Measurements from ENCODE around the gene ACBD7.
A peak's percentile ranks its signal among the peaks of the same experiment; 100 is the strongest.

The ACBD7 gene

GRCh38 chr10:15059914-15060313 is 28.7 kb downstream of the ACBD7 start:
- Mint-ChIP-seq H3K4me1 (no peaks in the 10 kb centered on the region), H3K27ac (no peak overlapping the region), H3K27me3 (peaks cover 7% of the 10 kb centered on the region), H3K9me3 (peaks cover 10 to 15% of the 10 kb centered on the region in 2 donors), H3K4me3 (no peak overlapping the region)
- ATAC-seq (no peak), DNase-seq (no peak)

GRCh38 chr10:15058689-15059088 is 29.9 kb downstream of the ACBD7 start:
- DNase-seq = no peak
- H3K4me1 Mint-ChIP-seq = no peaks in the 10 kb centered on the region
- no peaks in the 10 kb centered on the region for H3K27me3 Mint-ChIP-seq
- H3K27ac Mint-ChIP-seq = no peak overlapping the region
- ATAC-seq = no peak
- H3K4me3 Mint-ChIP-seq = no peak overlapping the region
- peaks cover 10 to 14% of the 10 kb centered on the region in 2 donors for H3K9me3 Mint-ChIP-seq

- Mint-ChIP-seq H3K27me3 (no peaks in the 10 kb centered on the region), H3K4me3 (no peak overlapping the region), H3K4me1 (no peaks in the 10 kb centered on the region), H3K27ac (no peak overlapping the region), H3K9me3 (no peaks in the 10 kb centered on the region)
- DNase-seq (no peak), ATAC-seq (no peak)
Observed at GRCh38 chr10:15053061-15053460, 35.5 kb downstream of the ACBD7 start.

- DNase-seq = no peak
- H3K27me3 Mint-ChIP-seq = no peaks in the 10 kb centered on the region
- no peak overlapping the region for H3K4me3 Mint-ChIP-seq
- ATAC-seq = no peak
- H3K27ac Mint-ChIP-seq = no peak overlapping the region
- no peaks in the 10 kb centered on the region for H3K9me3 Mint-ChIP-seq
- no peaks in the 10 kb centered on the region for H3K4me1 Mint-ChIP-seq
Observed at GRCh38 chr10:15052121-15052520, 36.5 kb downstream of the ACBD7 start.

- Mint-ChIP-seq H3K4me3 (no peak overlapping the region), H3K4me1 (peaks cover 13% of the 10 kb centered on the region), H3K9me3 (no peaks in the 10 kb centered on the region), H3K27ac (no peak overlapping the region), H3K27me3 (no peaks in the 10 kb centered on the region)
- ATAC-seq = no peak
- DNase-seq = no peak
Observed at GRCh38 chr10:15049533-15049932, 39.0 kb downstream of the ACBD7 start.

GRCh38 chr10:15046626-15047025 is 42.0 kb downstream of the ACBD7 start:
- ATAC-seq (no peak), DNase-seq (no peak)
- Mint-ChIP-seq H3K9me3 (peaks cover 5 to 8% of the 10 kb centered on the region in 2 donors), H3K27ac (no peak overlapping the region), H3K27me3 (no peaks in the 10 kb centered on the region), H3K4me3 (no peak overlapping the region), H3K4me1 (peaks cover 23% of the 10 kb centered on the region)

GRCh38 chr10:15045380-15045779 is 43.2 kb downstream of the ACBD7 start:
- H3K9me3 Mint-ChIP-seq = peaks cover 5 to 8% of the 10 kb centered on the region in 2 donors
- H3K4me3 Mint-ChIP-seq = no peak overlapping the region
- ATAC-seq (no peak), DNase-seq (no peak)
- peak overlapping the region; percentile 12 to 60 for H3K27ac Mint-ChIP-seq
- peaks cover 23% of the 10 kb centered on the region for H3K4me1 Mint-ChIP-seq
- H3K27me3 Mint-ChIP-seq = no peaks in the 10 kb centered on the region

GRCh38 chr10:15043674-15044073 is 44.9 kb downstream of the ACBD7 start, which contains the start of gene OLAH:
TSS of gene OLAH (plus strand) at chr10:15043943. CDS start at chr10:15047289, 3,346 bp downstream.
- H3K4me1 Mint-ChIP-seq = peaks cover 23% of the 10 kb centered on the region
- peaks cover 5 to 8% of the 10 kb centered on the region in 2 donors for H3K9me3 Mint-ChIP-seq
- H3K27ac Mint-ChIP-seq = peak within 1 kb of the TSS; percentile 86 to 100

GRCh38 chr10:15038416-15038815 is 50.2 kb downstream of the ACBD7 start:
- H3K27me3 Mint-ChIP-seq = no peaks in the 10 kb centered on the region
- no peak for DNase-seq
- H3K27ac Mint-ChIP-seq = no peak overlapping the region
- peaks cover 12% of the 10 kb centered on the region for H3K4me1 Mint-ChIP-seq
- no peak overlapping the region for H3K4me3 Mint-ChIP-seq
- peaks cover under 1 to 2% of the 10 kb centered on the region in 2 donors for H3K9me3 Mint-ChIP-seq
- no peak for ATAC-seq

More at GRCh38 chr10:15043674-15044073, 44.9 kb downstream of the ACBD7 start, which contains the start of gene OLAH:
- DNase-seq (peak in 1 of 2 donors; percentile 34), ATAC-seq (peak; percentile 81)
- Mint-ChIP-seq H3K4me3 (peak within 1 kb of the TSS; percentile 20 to 71), H3K27me3 (no peaks in the 10 kb centered on the region)

- no peak for ATAC-seq
- H3K4me3 Mint-ChIP-seq = no peak overlapping the region
- H3K4me1 Mint-ChIP-seq = peaks cover 10% of the 10 kb centered on the region
- no peaks in the 10 kb centered on the region for H3K9me3 Mint-ChIP-seq
- DNase-seq = no peak
- H3K27ac Mint-ChIP-seq = no peak overlapping the region
- no peaks in the 10 kb centered on the region for H3K27me3 Mint-ChIP-seq
Observed at GRCh38 chr10:15037691-15038090, 50.9 kb downstream of the ACBD7 start.

- Mint-ChIP-seq H3K4me1 (peaks cover 10% of the 10 kb centered on the region), H3K27me3 (no peaks in the 10 kb centered on the region), H3K9me3 (no peaks in the 10 kb centered on the region), H3K27ac (peak overlapping the region; percentile 27 to 38), H3K4me3 (no peak overlapping the region)
- peak; percentile 35 for ATAC-seq
- DNase-seq = no peak
Observed at GRCh38 chr10:15035385-15036301, 52.9 kb downstream of the ACBD7 start.

GRCh38 chr10:15027741-15028140 is 60.8 kb downstream of the ACBD7 start:
- Mint-ChIP-seq H3K27ac (no peak overlapping the region), H3K4me3 (no peak overlapping the region), H3K9me3 (no peaks in the 10 kb centered on the region), H3K27me3 (no peaks in the 10 kb centered on the region), H3K4me1 (no peaks in the 10 kb centered on the region)
- ATAC-seq (no peak), DNase-seq (no peak)

Measured in stimulated activated naive CD8-positive, alpha-beta T cell treated with anti-CD3 and anti-CD28 coated beads, Interleukin-15, amount 100 ng/mL, for 72 hours (primary cell).